ENCODE measurements around the gene CCBE1.
"Not testable (repeated sequence)": the region's sequence is repeated elsewhere in the genome, so short reads cannot be mapped to it uniquely, and the experiment has no call there.

CCBE1 gene

DNA sequence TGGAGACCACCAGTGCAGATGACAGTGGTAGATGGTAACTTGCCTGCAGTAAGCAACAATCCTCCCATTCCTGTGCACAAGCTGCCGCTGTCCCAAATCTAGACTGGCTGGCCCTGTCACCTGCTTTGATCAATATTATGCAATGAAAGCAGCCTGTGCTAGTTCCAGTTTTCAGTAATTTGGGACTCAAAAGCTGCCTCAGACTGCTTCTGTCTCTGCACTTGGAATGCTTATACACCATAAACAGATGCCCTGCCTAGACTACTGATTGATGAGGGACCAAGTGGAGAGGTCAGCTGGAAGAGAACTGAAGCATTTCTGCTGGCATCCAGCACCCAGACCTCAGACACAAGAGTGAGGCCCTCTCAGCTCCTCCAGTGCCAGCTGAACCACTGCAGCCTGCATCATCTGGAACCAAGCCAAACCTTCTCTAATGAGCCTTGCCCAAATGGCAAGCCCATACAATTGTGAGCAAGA, 24.9 kb downstream of the CCBE1 start:
- no peak for TF ChIP-seq ZFX (IDR thresholded peaks at IDR 0.05; ENCODE audit: borderline replicate concordance)
- TF ChIP-seq, protein P1, sequence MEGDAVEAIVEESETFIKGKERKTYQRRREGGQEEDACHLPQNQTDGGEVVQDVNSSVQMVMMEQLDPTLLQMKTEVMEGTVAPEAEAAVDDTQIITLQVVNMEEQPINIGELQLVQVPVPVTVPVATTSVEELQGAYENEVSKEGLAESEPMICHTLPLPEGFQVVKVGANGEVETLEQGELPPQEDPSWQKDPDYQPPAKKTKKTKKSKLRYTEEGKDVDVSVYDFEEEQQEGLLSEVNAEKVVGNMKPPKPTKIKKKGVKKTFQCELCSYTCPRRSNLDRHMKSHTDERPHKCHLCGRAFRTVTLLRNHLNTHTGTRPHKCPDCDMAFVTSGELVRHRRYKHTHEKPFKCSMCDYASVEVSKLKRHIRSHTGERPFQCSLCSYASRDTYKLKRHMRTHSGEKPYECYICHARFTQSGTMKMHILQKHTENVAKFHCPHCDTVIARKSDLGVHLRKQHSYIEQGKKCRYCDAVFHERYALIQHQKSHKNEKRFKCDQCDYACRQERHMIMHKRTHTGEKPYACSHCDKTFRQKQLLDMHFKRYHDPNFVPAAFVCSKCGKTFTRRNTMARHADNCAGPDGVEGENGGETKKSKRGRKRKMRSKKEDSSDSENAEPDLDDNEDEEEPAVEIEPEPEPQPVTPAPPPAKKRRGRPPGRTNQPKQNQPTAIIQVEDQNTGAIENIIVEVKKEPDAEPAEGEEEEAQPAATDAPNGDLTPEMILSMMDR (IDR thresholded peaks at IDR 0.05), result no peak
- H3K27ac ChIP-seq, result no peak overlapping the region

DNA sequence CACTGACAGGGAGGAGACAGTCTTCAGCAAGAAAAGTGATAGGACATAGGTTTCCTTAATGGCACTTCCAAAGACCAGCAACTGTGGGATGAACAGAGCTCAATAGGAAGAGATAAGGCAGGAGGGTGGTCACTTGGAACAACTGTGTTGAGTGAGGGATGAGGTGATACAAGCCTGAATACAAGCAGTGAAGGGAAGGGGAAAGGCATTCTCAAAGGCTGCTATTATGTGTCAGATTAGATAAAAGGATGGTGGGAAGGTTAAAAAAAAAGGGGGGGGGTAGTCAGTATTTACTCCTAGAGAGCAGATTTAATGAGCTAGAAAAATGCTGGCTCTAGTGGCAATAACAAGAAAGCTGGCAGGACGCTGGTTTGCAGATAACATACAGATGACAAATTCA, 25.7 kb downstream of the CCBE1 start:
- TF ChIP-seq ZFX (IDR thresholded peaks at IDR 0.05; ENCODE audit: borderline replicate concordance), result no peak
- TF ChIP-seq, protein P1 (IDR thresholded peaks at IDR 0.05), result no peak

DNA sequence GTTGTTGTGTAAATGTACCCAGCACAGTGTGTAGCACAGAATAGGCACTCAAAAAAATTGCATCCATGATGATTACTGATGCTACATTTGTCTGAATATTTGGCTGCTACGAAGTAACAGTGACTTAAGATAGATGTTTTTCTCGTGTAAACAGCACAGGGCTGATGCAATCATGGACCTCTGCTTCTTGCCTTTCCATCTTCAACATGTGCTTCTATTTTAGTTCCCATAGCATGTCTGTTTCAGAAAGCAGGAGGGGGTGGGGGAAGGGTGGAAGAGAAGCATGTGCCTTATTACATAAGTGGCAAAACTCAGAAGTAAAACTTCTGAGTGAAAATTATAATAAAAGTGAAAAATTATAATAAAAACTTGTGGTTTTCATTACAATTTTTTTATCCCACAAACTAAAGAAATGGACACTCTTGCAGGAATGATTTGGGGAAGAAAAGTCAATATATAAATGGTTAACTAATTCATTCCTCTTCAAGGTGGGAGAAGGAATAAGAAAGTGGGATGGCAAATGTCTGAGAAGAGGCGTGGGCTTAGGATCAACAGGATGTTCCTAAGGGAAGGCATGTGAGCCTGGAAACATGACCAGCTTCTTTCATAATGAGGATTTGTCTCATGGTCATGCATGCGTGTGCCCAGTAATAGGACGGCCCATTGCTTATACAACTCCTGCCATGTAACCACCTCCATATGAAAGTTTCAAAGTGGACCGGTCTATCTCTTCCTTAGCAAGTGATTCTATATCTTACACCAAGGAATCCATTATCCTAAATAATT, 27.2 kb downstream of the CCBE1 start:
- no peak overlapping the region for H3K27ac ChIP-seq
- TF ChIP-seq, protein P1 (IDR thresholded peaks at IDR 0.05), result no peak
- TF ChIP-seq ZFX (IDR thresholded peaks at IDR 0.05; ENCODE audit: borderline replicate concordance), result no peak

More for the DNA sequence above, 25.7 kb downstream of the CCBE1 start:
- H3K27ac ChIP-seq, result no peak overlapping the region

DNA sequence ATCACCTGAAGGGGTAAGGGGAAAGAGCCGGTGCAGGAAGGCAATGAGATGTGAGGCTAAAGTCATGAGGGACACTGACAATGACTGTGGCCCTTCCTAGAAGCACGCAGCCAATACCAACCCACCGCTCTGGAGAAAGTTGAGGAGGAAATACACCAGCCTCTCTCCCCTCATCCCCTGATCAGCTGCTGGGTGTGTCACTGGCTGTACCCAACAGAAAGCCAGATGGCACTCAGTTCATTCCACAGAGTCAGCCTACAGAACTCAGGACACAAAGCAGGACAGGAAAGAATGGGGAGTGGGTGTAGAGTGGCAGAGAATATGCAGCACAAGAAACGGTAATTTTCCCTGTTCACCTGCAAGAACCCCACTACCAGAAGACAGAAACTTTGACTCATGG, 29.7 kb downstream of the CCBE1 start:
- H3K27ac ChIP-seq, result no peak overlapping the region
- TF ChIP-seq ZFX (IDR thresholded peaks at IDR 0.05; ENCODE audit: borderline replicate concordance), result no peak
- TF ChIP-seq, protein P1 (IDR thresholded peaks at IDR 0.05), result no peak

DNA sequence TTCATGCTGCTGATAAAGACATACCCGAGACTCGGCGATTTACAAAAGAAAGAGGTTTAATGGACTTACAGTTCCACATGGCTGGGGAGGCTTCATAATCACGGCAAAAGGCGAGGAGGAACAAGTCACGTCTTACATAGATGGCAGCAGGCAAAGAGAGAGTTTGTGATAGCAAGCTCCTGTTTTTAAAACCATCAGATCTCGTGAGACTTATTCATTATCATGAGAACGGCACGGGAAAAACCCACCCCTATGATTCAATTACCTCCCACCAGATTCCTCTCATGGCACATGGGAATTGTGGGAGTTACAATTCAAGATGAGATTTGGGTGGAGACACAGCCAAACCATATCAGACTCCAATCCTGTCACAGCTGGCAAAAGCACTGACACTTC, 31.2 kb downstream of the CCBE1 start:
- not testable (repeated sequence) for H3K27ac ChIP-seq

DNA sequence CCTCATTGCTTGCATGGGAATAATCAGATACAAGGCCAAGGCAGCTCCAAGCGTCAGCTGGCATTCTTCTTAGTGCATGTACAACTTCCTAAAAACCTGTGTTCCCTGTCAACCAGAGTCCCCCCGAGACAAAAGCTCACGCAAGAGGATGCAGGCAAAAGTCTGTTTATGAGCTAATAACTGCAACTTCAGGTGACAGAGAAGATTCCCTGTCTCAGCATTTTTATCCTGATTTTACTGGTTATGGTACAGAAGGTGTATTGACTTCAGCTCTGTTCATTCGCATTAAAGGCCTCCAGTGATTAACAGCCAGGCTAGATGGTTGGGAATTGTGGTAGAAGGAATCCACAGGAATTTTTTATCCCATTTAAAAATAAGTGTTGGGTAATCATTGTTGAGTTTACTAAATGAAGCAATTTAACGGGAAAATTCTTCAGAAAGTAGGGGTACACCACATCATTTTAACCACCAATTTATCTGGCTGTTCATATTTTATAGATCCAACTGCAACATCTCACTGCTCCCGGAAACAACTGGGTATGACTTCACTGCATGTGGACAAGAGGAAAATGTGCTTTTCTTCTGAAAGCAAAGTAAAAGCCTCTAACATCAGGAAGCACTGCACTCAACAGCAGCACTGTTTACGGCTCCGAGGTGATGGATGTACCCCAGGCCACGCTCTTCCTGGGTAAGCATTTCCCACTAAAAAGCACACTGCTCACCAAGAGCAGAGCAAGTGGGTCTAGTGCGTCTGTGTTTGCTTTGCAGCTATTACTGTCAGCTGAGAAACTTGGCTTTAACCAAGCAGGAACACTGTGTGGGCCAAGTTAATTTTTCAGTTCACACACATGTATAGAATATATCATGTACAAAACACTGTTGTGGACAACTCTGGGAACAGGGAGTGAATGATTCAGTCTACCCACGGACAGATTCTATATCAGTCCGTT, 31.9 kb downstream of the CCBE1 start:
- H3K27ac ChIP-seq, result no peak overlapping the region
- TF ChIP-seq, protein P1 (IDR thresholded peaks at IDR 0.05), result no peak
- no peak for TF ChIP-seq ZFX (IDR thresholded peaks at IDR 0.05; ENCODE audit: borderline replicate concordance)

DNA sequence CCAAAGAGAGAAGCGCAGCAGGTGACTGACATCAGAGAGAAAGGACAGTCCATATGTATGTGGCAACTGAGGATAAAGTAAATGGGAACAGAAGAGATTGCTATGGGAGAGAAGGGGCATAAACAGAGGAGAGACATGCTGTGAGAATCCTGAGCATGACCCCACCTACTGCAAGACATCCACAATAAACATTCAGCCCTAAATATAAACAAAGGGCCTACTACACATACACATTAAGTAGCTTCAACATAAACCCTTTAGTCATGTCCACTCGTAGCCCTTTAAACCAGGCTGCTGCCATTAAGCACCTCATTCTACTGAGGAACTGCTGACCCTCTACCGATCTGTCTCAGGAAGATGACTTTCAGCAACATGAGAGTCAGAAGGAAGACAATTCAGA, 32.9 kb downstream of the CCBE1 start:
- TF ChIP-seq ZFX (IDR thresholded peaks at IDR 0.05; ENCODE audit: borderline replicate concordance), result no peak
- TF ChIP-seq, protein P1 (IDR thresholded peaks at IDR 0.05), result no peak
- no peak overlapping the region for H3K27ac ChIP-seq
